K562 (cell line): Measurements from ENCODE around the gene IFT81. TPM values are rescaled to one million over a fixed set of nuclear protein-coding genes. Genes with fewer than 3 reads are reported as not detected.

ENCODE experiments used
- BMI1 ChIP-seq: fragments of 150-350 bp; IDR thresholded peaks from 2 replicates; pipeline ENCODE4 v1.6.1; 2014; ENCODE audit warnings: low read length
- BRD9 ChIP-seq: fragments of 450-650 bp; IDR thresholded peaks from 2 replicates; pipeline ENCODE4 v1.6.1; 2018; ENCODE audit warnings: low read depth; ENCODE audit not compliant: partially characterized antibody
- C11orf30 ChIP-seq: fragments of 450-650 bp; IDR thresholded peaks from 2 replicates; pipeline ENCODE4 v1.6.1; 2016; ENCODE audit warnings: low read depth, mild to moderate bottlenecking
- CBX2 ChIP-seq: fragments of 200-600 bp; sonication (generic); IDR thresholded peaks from one replicate; pipeline ENCODE4 v1.6.1; 2012; ENCODE audit warnings: mild to moderate bottlenecking, low read length, inconsistent platforms; ENCODE audit not compliant: insufficient read depth, poor library complexity, severe bottlenecking
- CREM ChIP-seq: IDR thresholded peaks from 2 replicates; pipeline ENCODE4 v1.6.1; 2014; ENCODE audit warnings: antibody characterized with exemption, low read depth
- FOXJ2 ChIP-seq: fragments of 200-800 bp; sonication (Bioruptor generic); IDR thresholded peaks from 2 replicates; pipeline ENCODE4 v1.6.1; 2016; ENCODE audit warnings: missing genetic modification characterization, missing compliant biosample characterization
- KLF13 ChIP-seq: fragments of 450-650 bp; IDR thresholded peaks from 2 replicates; pipeline ENCODE4 v1.6.1; 2016; ENCODE audit warnings: missing genetic modification characterization, low read depth, mild to moderate bottlenecking, missing compliant biosample characterization, moderate library complexity, borderline replicate concordance
- MEF2D ChIP-seq: conservative IDR thresholded peaks from 2 replicates; pipeline ENCODE4 v1.6.1; 2016; ENCODE audit warnings: low read depth, missing genetic modification characterization, missing compliant biosample characterization
- MNT ChIP-seq, 2 experiments: fragments of 450-650 bp; conservative IDR thresholded peaks; 2 replicates each; pipeline ENCODE4 v1.6.1; 2017; ENCODE audit warnings: mild to moderate bottlenecking in 2 of 2, moderate library complexity in 2 of 2
- PHB ChIP-seq: fragments of 250-450 bp; sonication (Bioruptor Pico); IDR thresholded peaks from 2 replicates; pipeline ENCODE4 v1.5.0; 2021
- POLR2A ChIP-seq: fragments of 450-650 bp; conservative IDR thresholded peaks from 2 replicates; pipeline ENCODE4 v1.6.1; 2016
- POLR3A ChIP-seq: IDR thresholded peaks from 2 replicates; pipeline ENCODE4 v1.6.1; 2011; ENCODE audit warnings: borderline replicate concordance, mild to moderate bottlenecking, moderate library complexity; ENCODE audit not compliant: insufficient read length, insufficient read depth; ENCODE audit errors: extremely low read depth
- PRMT5 ChIP-seq: sonication (generic); formaldehyde crosslinking; IDR thresholded peaks from 2 replicates; pipeline ENCODE4 v1.5.0; 2020; ENCODE audit warnings: missing genetic modification reagents
- PRPF4 ChIP-seq: fragments of 200-400 bp; formaldehyde crosslinking; IDR thresholded peaks from one replicate; pipeline ENCODE4 v1.6.1; 2017; ENCODE audit warnings: low read length, low read depth, mild to moderate bottlenecking; ENCODE audit not compliant: insufficient read depth, poor library complexity, severe bottlenecking
- RHOXF2B ChIP-seq: fragments of 250-450 bp; sonication (Bioruptor Pico); conservative IDR thresholded peaks from 2 replicates; pipeline ENCODE4 v1.5.1; 2021
- SIN3B ChIP-seq: fragments of 450-650 bp; IDR thresholded peaks from 2 replicates; pipeline ENCODE4 v1.6.1; 2017; ENCODE audit warnings: low read depth, mild to moderate bottlenecking, moderate library complexity
- SRF ChIP-seq, 2 experiments: fragments of 250-450, 450-650 bp in 1 of 2; sonication (Bioruptor Pico) in 1 of 2; sonication (generic) in 1 of 2; formaldehyde crosslinking; IDR thresholded peaks; 2 replicates each; pipeline versions ENCODE4 v1.5.0 to v1.5.1; 2020 to 2022; ENCODE audit warnings: mild to moderate bottlenecking in 1 of 2, missing genetic modification reagents in 1 of 2
- TBL1XR1 ChIP-seq, 2 experiments: IDR thresholded peaks; 2 replicates each; pipeline ENCODE4 v1.6.1; 2012; ENCODE audit warnings: improper control_type of control experiment in 2 of 2, low read length in 2 of 2, mild to moderate bottlenecking in 1 of 2
- ZNF274 ChIP-seq: IDR thresholded peaks from 2 replicates; pipeline ENCODE4 v1.6.1; 2011; ENCODE audit warnings: low read depth, mild to moderate bottlenecking, low read length, moderate library complexity, borderline replicate concordance
- ZNF311 ChIP-seq: fragments of 250-450 bp; sonication (Bioruptor Pico); IDR thresholded peaks from 2 replicates; pipeline ENCODE4 v1.4.0; 2020; ENCODE audit warnings: mild to moderate bottlenecking, moderate library complexity
- ZNF707 ChIP-seq: fragments of 250-450 bp; sonication (Bioruptor Pico); conservative IDR thresholded peaks from 2 replicates; pipeline ENCODE4 v1.8.0; 2022; ENCODE audit warnings: inconsistent platforms, mild to moderate bottlenecking, moderate library complexity
- polyA plus RNA-seq, 8 experiments: library from polyadenylated mRNA; depleted of rRNA in 4 of 8; stranded (reverse) in 5 of 8; unstranded in 3 of 8; fragments of >200 nt; fragmentation: Nextera tagmentation in 2 of 8; fragmentation: Illumina TruSeq in 1 of 8; extraction: Ambion mirVana in 2 of 8; extraction: Trizol in 1 of 8; gene quantifications; 2 replicates each; pipeline versions ENCODE4 v1.2.1 to v1.2.3, GENCODE V29; 2011 to 2014; ENCODE audit warnings: inconsistent platforms in 1 of 8, missing spikeins in 1 of 8
- total RNA-seq, 7 experiments: library from RNA; depleted of rRNA in 6 of 7; stranded (reverse); fragments of >200 nt in 6 of 7; fragmentation: Illumina TruSeq in 2 of 7; extraction: Trizol in 2 of 7; gene quantifications; 2 replicates each; pipeline versions ENCODE4 v1.2.1 to v1.2.3, GENCODE V29; 2011 to 2021; ENCODE audit warnings: low replicate concordance in 1 of 7
- TF ChIP-seq, protein P1 (sequence below): sonication (generic); formaldehyde crosslinking; IDR thresholded peaks from 2 replicates; pipeline ENCODE4 v1.8.0; 2022; ENCODE audit warnings: mild to moderate bottlenecking, missing genetic modification reagents
- TF ChIP-seq, protein P2 (sequence below): IDR thresholded peaks from 3 replicates; pipeline ENCODE4 v1.6.1; 2011; ENCODE audit warnings: borderline replicate concordance, mild to moderate bottlenecking, moderate library complexity; ENCODE audit not compliant: insufficient read length; ENCODE audit errors: extremely low read depth

The IFT81 gene
- total and polyA plus RNA-seq, 9 of the 15 experiments (the other 6 are each of a cell fraction or from before 2014, with no cell fraction given): 2.8 to 11.9 (median 7.9) TPM

- TF ChIP-seq, protein P1, sequence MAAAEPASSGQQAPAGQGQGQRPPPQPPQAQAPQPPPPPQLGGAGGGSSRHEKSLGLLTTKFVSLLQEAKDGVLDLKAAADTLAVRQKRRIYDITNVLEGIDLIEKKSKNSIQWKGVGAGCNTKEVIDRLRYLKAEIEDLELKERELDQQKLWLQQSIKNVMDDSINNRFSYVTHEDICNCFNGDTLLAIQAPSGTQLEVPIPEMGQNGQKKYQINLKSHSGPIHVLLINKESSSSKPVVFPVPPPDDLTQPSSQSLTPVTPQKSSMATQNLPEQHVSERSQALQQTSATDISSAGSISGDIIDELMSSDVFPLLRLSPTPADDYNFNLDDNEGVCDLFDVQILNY (CRISPR knock-in tag): no peak
- no peak for TF ChIP-seq TBL1XR1 (IDR thresholded peaks at IDR 0.05; ENCODE audit: low read length in 2 of 2)
- TF ChIP-seq PHB (CRISPR knock-in tag): no peak
- peak; percentile 70 for TF ChIP-seq POLR2A
- TF ChIP-seq MEF2D: peak; percentile 98
- no peak for TF ChIP-seq SRF (CRISPR knock-in tag; IDR thresholded peaks at IDR 0.05)
- peak; percentile 50 for TF ChIP-seq BRD9
- TF ChIP-seq CBX2: no peak
- peak; percentile 79 for TF ChIP-seq ZNF311
- peak; percentile 55; the same call in 1 of the 2 replicates for TF ChIP-seq KLF13
- TF ChIP-seq ZNF707 (CRISPR knock-in tag): no peak
- TF ChIP-seq PRPF4: no peak
- TF ChIP-seq BMI1: no peak
- TF ChIP-seq ZNF274: no peak
- TF ChIP-seq CREM: no peak; the same call in none of the 2 replicates
- TF ChIP-seq SIN3B: no peak
- TF ChIP-seq, protein P2, sequence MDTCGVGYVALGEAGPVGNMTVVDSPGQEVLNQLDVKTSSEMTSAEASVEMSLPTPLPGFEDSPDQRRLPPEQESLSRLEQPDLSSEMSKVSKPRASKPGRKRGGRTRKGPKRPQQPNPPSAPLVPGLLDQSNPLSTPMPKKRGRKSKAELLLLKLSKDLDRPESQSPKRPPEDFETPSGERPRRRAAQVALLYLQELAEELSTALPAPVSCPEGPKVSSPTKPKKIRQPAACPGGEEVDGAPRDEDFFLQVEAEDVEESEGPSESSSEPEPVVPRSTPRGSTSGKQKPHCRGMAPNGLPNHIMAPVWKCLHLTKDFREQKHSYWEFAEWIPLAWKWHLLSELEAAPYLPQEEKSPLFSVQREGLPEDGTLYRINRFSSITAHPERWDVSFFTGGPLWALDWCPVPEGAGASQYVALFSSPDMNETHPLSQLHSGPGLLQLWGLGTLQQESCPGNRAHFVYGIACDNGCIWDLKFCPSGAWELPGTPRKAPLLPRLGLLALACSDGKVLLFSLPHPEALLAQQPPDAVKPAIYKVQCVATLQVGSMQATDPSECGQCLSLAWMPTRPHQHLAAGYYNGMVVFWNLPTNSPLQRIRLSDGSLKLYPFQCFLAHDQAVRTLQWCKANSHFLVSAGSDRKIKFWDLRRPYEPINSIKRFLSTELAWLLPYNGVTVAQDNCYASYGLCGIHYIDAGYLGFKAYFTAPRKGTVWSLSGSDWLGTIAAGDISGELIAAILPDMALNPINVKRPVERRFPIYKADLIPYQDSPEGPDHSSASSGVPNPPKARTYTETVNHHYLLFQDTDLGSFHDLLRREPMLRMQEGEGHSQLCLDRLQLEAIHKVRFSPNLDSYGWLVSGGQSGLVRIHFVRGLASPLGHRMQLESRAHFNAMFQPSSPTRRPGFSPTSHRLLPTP: no peak
- no peak for TF ChIP-seq RHOXF2B (CRISPR knock-in tag)
- TF ChIP-seq POLR3A: no peak
- no peak for TF ChIP-seq C11orf30
- no peak for TF ChIP-seq PRMT5 (CRISPR knock-in tag)
- TF ChIP-seq MNT (conservative IDR thresholded peaks at IDR 0.05): peak; percentile 87 to 92
- TF ChIP-seq FOXJ2 (tag): peak; percentile 84
These were observed 44.4 kb upstream of the IFT81 start (continued) for GRCh38 chr12:110079477-110080400.
